Right atrium auricular region (tissue), 2 donors: ENCODE results near the gene TRIAP1. TPM values are rescaled to one million over a fixed set of nuclear protein-coding genes. Genes with fewer than 3 reads are reported as not detected.

Source experiments
- DNase-seq: peaks from one replicate; pipeline ENCODE4 v3.0.0-alpha.2; 2019; ENCODE audit warnings: low spot score
- H3K27ac ChIP-seq, 2 donors: fragments of 200-600 bp; sonication (generic); 1 replicate in 1 of 2; 2 replicates in 1 of 2; pipeline ENCODE4 v1.5.1; 2016 to 2019
- H3K27me3 ChIP-seq, 2 donors: fragments of 200-600 bp; sonication (generic); one replicate each; pipeline versions ENCODE4 v1.5.1 to v1.6.0; 2017 to 2019
- H3K36me3 ChIP-seq: fragments of 200-600 bp; sonication (generic); one replicate; pipeline ENCODE4 v1.5.1; 2016
- H3K4me1 ChIP-seq, 2 donors: fragments of 200-600 bp; sonication (generic); one replicate each; pipeline versions ENCODE4 v1.5.1 to v1.6.0; 2017 to 2019
- H3K4me3 ChIP-seq, 2 donors: fragments of 200-600 bp; sonication (generic); 1 replicate in 1 of 2; 2 replicates in 1 of 2; pipeline ENCODE4 v1.5.1; 2017 to 2019; ENCODE audit warnings: mild to moderate bottlenecking in 1 of 2, moderate library complexity in 1 of 2
- H3K9me3 ChIP-seq, 2 donors: fragments of 200-600 bp; sonication (generic); one replicate each; pipeline ENCODE4 v1.5.1; 2019
- CTCF ChIP-seq, 2 donors: fragments of 200-600 bp; sonication (generic); IDR thresholded peaks; one replicate each; pipeline ENCODE4 v1.5.1; 2019; ENCODE audit warnings: antibody characterized with exemption in 2 of 2
- total RNA-seq, 2 donors: library from RNA; depleted of rRNA; stranded (reverse); fragments of >200 nt; gene quantifications; one replicate each; pipeline ENCODE4 v1.1.0, GENCODE V29; 2016

Gene TRIAP1
- total RNA-seq, 2 donors from 2014 or later, result 8.9 to 9.2 TPM

- Histone ChIP-seq H3K4me1 (peaks cover 0 to 35% of the 10 kb centered on the region in 2 donors), H3K36me3 (peaks cover 48% of the 10 kb centered on the region), H3K27me3 (no peaks in the 10 kb centered on the region), H3K9me3 (no peaks in the 10 kb centered on the region), H3K4me3 (no peak overlapping the region), H3K27ac (no peak overlapping the region)
- TF ChIP-seq CTCF (IDR thresholded peaks at IDR 0.05), result peak; percentile 30 to 59
- no peak for DNase-seq
Observed at GRCh38 chr12:120466560-120467315, 20.6 kb upstream of the TRIAP1 start.

- no peak overlapping the region for H3K4me3 ChIP-seq
- peaks cover 57% of the 10 kb centered on the region for H3K36me3 ChIP-seq
- no peak for TF ChIP-seq CTCF (IDR thresholded peaks at IDR 0.05)
- H3K9me3 ChIP-seq, result no peaks in the 10 kb centered on the region
- no peaks in the 10 kb centered on the region for H3K27me3 ChIP-seq
- H3K4me1 ChIP-seq, result peaks cover 0 to 34% of the 10 kb centered on the region in 2 donors
- no peak for DNase-seq
- H3K27ac ChIP-seq, result no peak overlapping the region
Observed at GRCh38 chr12:120465756-120466155, 19.6 kb upstream of the TRIAP1 start.

- no peak for TF ChIP-seq CTCF (IDR thresholded peaks at IDR 0.05)
Observed at GRCh38 chr12:120463712-120464111, 17.5 kb upstream of the TRIAP1 start.

GRCh38 chr12:120462099-120462640, 16.0 kb upstream of the TRIAP1 start:
- peaks cover 87% of the 10 kb centered on the region for H3K36me3 ChIP-seq
- no peak for DNase-seq
- H3K27me3 ChIP-seq, result no peaks in the 10 kb centered on the region
- H3K9me3 ChIP-seq, result no peaks in the 10 kb centered on the region
- H3K4me1 ChIP-seq, result peaks cover 0 to 12% of the 10 kb centered on the region in 2 donors
- no peak for TF ChIP-seq CTCF (IDR thresholded peaks at IDR 0.05)
- no peak overlapping the region for H3K4me3 ChIP-seq
- no peak overlapping the region for H3K27ac ChIP-seq

More at GRCh38 chr12:120463712-120464111, 17.5 kb upstream of the TRIAP1 start:
- Histone ChIP-seq H3K9me3 (no peaks in the 10 kb centered on the region), H3K27ac (no peak overlapping the region), H3K27me3 (no peaks in the 10 kb centered on the region), H3K36me3 (peaks cover 76% of the 10 kb centered on the region), H3K4me1 (peaks cover 0 to 25% of the 10 kb centered on the region in 2 donors), H3K4me3 (no peak overlapping the region)
- no peak for DNase-seq

- H3K36me3 ChIP-seq, result peaks cover 91% of the 10 kb centered on the region
- no peak overlapping the region for H3K4me3 ChIP-seq
- TF ChIP-seq CTCF (IDR thresholded peaks at IDR 0.05), result no peak
- H3K9me3 ChIP-seq, result no peaks in the 10 kb centered on the region
- no peaks in the 10 kb centered on the region for H3K4me1 ChIP-seq
- no peaks in the 10 kb centered on the region for H3K27me3 ChIP-seq
- no peak overlapping the region for H3K27ac ChIP-seq
- DNase-seq, result no peak
Observed at GRCh38 chr12:120460157-120460556, 14.0 kb upstream of the TRIAP1 start.
